Testis (tissue), 3 donors: ENCODE measurements around the gene SFR1. TPM values are rescaled to one million over a fixed set of nuclear protein-coding genes. Genes with fewer than 3 reads are reported as not detected.

Experiments used
- DNase-seq: peaks from one replicate; pipeline ENCODE4 v3.0.0-alpha.2; 2019
- H3K27ac ChIP-seq, 2 donors: fragments of 200-600 bp; sonication (generic); one replicate each; pipeline ENCODE4 v1.5.1; 2019
- H3K27me3 ChIP-seq: fragments of 200-600 bp; sonication (generic); one replicate; pipeline ENCODE4 v1.5.1; 2019
- H3K36me3 ChIP-seq: fragments of 200-600 bp; sonication (generic); one replicate; pipeline ENCODE4 v1.5.1; 2017; ENCODE audit warnings: low read depth; ENCODE audit errors: missing control alignments
- H3K4me1 ChIP-seq: fragments of 200-600 bp; sonication (generic); one replicate; pipeline ENCODE4 v1.5.1; 2019
- H3K4me3 ChIP-seq, 2 donors: fragments of 200-600 bp; sonication (generic); one replicate each; pipeline ENCODE4 v1.5.1; 2017 to 2019
- H3K9me3 ChIP-seq: fragments of 200-600 bp; sonication (generic); one replicate; pipeline ENCODE4 v1.5.1; 2017
- POLR2A ChIP-seq: fragments of 450-650 bp; IDR thresholded peaks from one replicate; pipeline ENCODE4 v1.6.1; 2017; ENCODE audit warnings: antibody characterized with exemption, mild to moderate bottlenecking, moderate library complexity
- WGBS, 2 donors: methylation state at CpG; one replicate each; pipeline ENCODE4 v1.1.5; 2018; 5-methylcytosine and 5-hydroxymethylcytosine counted together
- intact Hi-C: fragments of 100-400 bp; cut with DNase I; formaldehyde crosslinking; loops from one replicate; pipeline ENCODE4 v1.15.1; 2023; ENCODE audit warnings: low total_unique reads
- polyA plus RNA-seq: library from polyadenylated mRNA; stranded (reverse); fragments of 350-450 nt; fragmentation: Illumina TruSeq; extraction: RNeasy Lipid Tissue Mini Kit (QIAGEN cat#74804); gene quantifications from one replicate; pipeline ENCODE4 v1.2.3, GENCODE V29; 2014; ENCODE audit warnings: low read depth, low replicate concordance; ENCODE audit not compliant: insufficient read depth
- total RNA-seq, 2 donors: library from RNA; depleted of rRNA; stranded (reverse); fragments of >200 nt; gene quantifications; one replicate each; pipeline ENCODE4 v1.2.3, GENCODE V29; 2016
- TF ChIP-seq, protein P1 (sequence below), 3 experiments: fragments of 450-650 bp in 2 of 3; fragments of 200-600 bp in 1 of 3; sonication (generic) in 1 of 3; IDR thresholded peaks; one replicate each; pipeline ENCODE4 v1.5.1; 2016 to 2019; ENCODE audit warnings: antibody characterized with exemption in 3 of 3, mild to moderate bottlenecking in 2 of 3, moderate library complexity in 1 of 3

The SFR1 gene
- total and polyA plus RNA-seq, 3 donors from 2014 or later = 14.7 to 42.8 (median 25.3) TPM

DNA sequence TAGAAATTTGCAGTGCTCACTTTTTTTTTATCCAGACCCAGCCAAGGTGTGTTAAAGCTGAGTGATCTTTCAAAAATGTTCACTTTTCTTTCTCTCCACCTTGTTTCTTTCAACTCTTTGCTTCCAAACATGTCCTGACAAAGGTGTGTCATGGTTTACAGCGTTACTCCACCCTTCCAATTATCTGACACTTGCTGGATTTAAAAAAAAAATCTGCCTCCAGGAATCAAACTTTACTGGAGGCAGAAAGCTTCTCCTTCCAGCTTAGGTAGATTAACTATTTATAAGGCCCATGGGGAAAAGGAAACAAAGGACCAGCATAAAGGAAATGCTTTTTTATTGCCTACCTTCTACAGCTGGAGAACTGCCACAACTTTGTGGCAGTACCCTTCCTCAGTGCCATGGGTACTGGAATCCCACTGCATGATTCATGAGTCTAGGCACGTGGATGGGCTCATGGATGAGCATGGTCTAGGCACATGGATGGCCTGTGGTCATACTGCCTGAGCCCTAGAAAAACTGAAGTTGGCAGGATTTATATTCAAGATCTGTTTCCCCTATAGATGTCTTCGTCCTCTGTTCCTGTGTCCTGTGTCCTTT is 36.1 kb upstream of the SFR1 start, which contains the start of gene COL17A1:
Gene COL17A1, minus strand, starts transcription at position 80 of the 600 bp plus-strand sequence. CDS start 5,207 bp downstream, outside the sequence.
- no peaks in the 10 kb centered on the region for H3K9me3 ChIP-seq
- no peak for TF ChIP-seq POLR2A
- TF ChIP-seq, protein P1, sequence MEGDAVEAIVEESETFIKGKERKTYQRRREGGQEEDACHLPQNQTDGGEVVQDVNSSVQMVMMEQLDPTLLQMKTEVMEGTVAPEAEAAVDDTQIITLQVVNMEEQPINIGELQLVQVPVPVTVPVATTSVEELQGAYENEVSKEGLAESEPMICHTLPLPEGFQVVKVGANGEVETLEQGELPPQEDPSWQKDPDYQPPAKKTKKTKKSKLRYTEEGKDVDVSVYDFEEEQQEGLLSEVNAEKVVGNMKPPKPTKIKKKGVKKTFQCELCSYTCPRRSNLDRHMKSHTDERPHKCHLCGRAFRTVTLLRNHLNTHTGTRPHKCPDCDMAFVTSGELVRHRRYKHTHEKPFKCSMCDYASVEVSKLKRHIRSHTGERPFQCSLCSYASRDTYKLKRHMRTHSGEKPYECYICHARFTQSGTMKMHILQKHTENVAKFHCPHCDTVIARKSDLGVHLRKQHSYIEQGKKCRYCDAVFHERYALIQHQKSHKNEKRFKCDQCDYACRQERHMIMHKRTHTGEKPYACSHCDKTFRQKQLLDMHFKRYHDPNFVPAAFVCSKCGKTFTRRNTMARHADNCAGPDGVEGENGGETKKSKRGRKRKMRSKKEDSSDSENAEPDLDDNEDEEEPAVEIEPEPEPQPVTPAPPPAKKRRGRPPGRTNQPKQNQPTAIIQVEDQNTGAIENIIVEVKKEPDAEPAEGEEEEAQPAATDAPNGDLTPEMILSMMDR (IDR thresholded peaks at IDR 0.05) = no peak
- no peak within 1 kb of the TSS for H3K27ac ChIP-seq
- H3K27me3 ChIP-seq = no peaks in the 10 kb centered on the region
- DNase-seq = no peak
- WGBS, 2 donors = 88 to 92% methylated on average over 3 of the region's 3 CpGs
- no peak within 1 kb of the TSS for H3K4me3 ChIP-seq
- intact Hi-C loops = no loop called here
- H3K4me1 ChIP-seq = no peaks in the 10 kb centered on the region
- H3K36me3 ChIP-seq = no peaks in the 10 kb centered on the region

DNA sequence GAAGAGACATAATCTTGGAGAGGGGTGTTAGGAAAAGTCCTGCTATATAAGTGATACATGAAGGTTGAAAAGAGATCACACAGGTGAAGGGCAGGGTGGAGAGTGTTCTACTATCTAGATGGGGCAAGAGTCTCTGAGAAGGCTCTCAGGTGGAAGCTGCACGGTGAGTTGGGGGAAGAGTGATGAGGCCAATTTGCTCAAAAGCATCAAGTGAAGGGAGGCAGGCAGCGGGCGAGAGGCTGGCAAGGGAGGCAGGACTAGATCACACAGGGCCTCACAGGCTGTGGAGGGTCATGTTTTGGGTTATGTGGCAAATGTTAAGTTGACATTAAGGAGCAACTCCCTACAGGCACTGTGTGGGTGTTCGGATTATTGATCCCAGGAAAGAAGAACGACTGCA is 33.7 kb upstream of the SFR1 start:
- 83 to 87% methylated on average over 5 of the region's 5 CpGs for WGBS, 2 donors

GRCh38 chr10:104089621-104090020 is 32.4 kb upstream of the SFR1 start:
- Histone ChIP-seq H3K4me1 (no peaks in the 10 kb centered on the region), H3K36me3 (no peaks in the 10 kb centered on the region), H3K27me3 (no peaks in the 10 kb centered on the region), H3K4me3 (no peak overlapping the region), H3K9me3 (no peaks in the 10 kb centered on the region), H3K27ac (no peak overlapping the region)
- WGBS, 2 donors = 86 to 92% methylated on average over 3 of the region's 3 CpGs
- DNase-seq = no peak
- intact Hi-C loops = no loop called here
- TF ChIP-seq, protein P1 (IDR thresholded peaks at IDR 0.05) = no peak
- no peak for TF ChIP-seq POLR2A

More for the DNA sequence above, 33.7 kb upstream of the SFR1 start:
- no peak overlapping the region for H3K4me3 ChIP-seq
- intact Hi-C loops = no loop called here
- no peak for TF ChIP-seq POLR2A
- TF ChIP-seq, protein P1 (IDR thresholded peaks at IDR 0.05) = no peak
- DNase-seq = no peak
- H3K4me1 ChIP-seq = no peaks in the 10 kb centered on the region
- no peaks in the 10 kb centered on the region for H3K9me3 ChIP-seq
- no peaks in the 10 kb centered on the region for H3K27me3 ChIP-seq
- no peaks in the 10 kb centered on the region for H3K36me3 ChIP-seq
- H3K27ac ChIP-seq = no peak overlapping the region

DNA sequence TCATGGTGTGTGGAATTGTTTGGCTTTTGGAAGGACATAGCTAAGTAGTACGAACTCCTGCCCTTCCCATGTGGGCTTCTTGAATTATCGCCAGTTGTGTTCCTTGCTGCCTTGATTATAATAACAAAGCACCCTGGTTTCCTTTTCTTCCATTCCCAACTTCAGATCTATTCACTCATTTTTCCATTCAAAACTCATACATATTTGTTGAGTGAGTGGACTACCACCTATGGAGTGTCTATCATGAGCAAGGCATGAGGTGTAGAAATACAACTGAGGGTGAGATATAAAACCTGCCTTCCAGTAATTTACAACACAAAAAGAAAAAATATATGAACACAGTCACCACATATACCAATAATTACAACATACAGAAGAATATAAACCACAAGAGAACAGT is 31.4 kb upstream of the SFR1 start:
- DNase-seq = no peak
- no peak overlapping the region for H3K4me3 ChIP-seq
- 74 to 89% methylated on average over 2 of the region's 2 CpGs for WGBS, 2 donors
- H3K4me1 ChIP-seq = no peaks in the 10 kb centered on the region
- intact Hi-C loops = no loop called here
- H3K27ac ChIP-seq = no peak overlapping the region
- no peaks in the 10 kb centered on the region for H3K27me3 ChIP-seq
- no peaks in the 10 kb centered on the region for H3K9me3 ChIP-seq
- no peaks in the 10 kb centered on the region for H3K36me3 ChIP-seq
- TF ChIP-seq, protein P1 (IDR thresholded peaks at IDR 0.05) = no peak
- TF ChIP-seq POLR2A = no peak

- Histone ChIP-seq H3K27me3 (no peaks in the 10 kb centered on the region), H3K36me3 (no peaks in the 10 kb centered on the region), H3K9me3 (no peaks in the 10 kb centered on the region), H3K27ac (no peak overlapping the region), H3K4me1 (no peaks in the 10 kb centered on the region), H3K4me3 (no peak overlapping the region)
- no peak for DNase-seq
- no peak for TF ChIP-seq POLR2A
- TF ChIP-seq, protein P1 (IDR thresholded peaks at IDR 0.05) = no peak
- intact Hi-C loops = no loop called here
These were observed 29.2 kb upstream of the SFR1 start for GRCh38 chr10:104092749-104093148.
